GM10266 (cell line): ENCODE measurements around the gene TENM4.

Experiments
- DNase-seq: peaks from one replicate; pipeline ENCODE4 v3.0.0; 2012; ENCODE audit errors: extremely low spot score
- CTCF ChIP-seq: IDR thresholded peaks from 2 replicates; pipeline ENCODE4 v1.5.1; 2012; ENCODE audit warnings: mild to moderate bottlenecking, low read depth; ENCODE audit not compliant: control insufficient read depth, insufficient read depth; ENCODE audit errors: missing control alignments

TENM4 gene

GRCh38 chr11:78820741-78821140 is 620.1 kb downstream of the TENM4 start:
- TF ChIP-seq CTCF, result no peak
- no peak for DNase-seq

- no peak for TF ChIP-seq CTCF
- DNase-seq, result no peak
Observed at GRCh38 chr11:78818201-78818600, 622.6 kb downstream of the TENM4 start.

- TF ChIP-seq CTCF, result no peak
- no peak for DNase-seq
Observed at GRCh38 chr11:78815831-78816230, 625.0 kb downstream of the TENM4 start.

GRCh38 chr11:78812513-78813293 is 628.1 kb downstream of the TENM4 start:
- no peak for DNase-seq
- no peak for TF ChIP-seq CTCF

DNA sequence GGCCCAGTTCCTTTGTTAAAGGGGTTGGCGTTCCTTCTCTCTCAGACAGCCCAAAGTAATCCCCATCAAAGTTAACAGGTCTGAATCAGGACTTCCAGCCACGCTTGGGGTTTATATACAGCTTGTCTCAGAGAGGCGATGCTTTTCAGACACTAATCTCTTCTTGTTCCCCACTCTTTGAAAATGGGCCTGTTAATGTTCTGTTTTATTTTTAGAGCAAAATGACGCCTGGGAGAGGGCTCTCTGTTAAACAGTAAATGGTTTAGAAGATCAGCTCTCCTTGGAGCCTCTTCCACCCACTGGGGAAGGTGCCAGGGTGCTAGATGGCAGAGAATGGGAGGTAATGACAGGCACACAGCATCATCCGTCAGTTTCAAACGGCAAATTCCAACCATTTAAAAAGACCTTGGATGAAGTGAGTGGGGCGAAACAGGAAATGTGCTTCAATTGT is 630.2 kb downstream of the TENM4 start:
- DNase-seq, result no peak
- TF ChIP-seq CTCF, result no peak

DNA sequence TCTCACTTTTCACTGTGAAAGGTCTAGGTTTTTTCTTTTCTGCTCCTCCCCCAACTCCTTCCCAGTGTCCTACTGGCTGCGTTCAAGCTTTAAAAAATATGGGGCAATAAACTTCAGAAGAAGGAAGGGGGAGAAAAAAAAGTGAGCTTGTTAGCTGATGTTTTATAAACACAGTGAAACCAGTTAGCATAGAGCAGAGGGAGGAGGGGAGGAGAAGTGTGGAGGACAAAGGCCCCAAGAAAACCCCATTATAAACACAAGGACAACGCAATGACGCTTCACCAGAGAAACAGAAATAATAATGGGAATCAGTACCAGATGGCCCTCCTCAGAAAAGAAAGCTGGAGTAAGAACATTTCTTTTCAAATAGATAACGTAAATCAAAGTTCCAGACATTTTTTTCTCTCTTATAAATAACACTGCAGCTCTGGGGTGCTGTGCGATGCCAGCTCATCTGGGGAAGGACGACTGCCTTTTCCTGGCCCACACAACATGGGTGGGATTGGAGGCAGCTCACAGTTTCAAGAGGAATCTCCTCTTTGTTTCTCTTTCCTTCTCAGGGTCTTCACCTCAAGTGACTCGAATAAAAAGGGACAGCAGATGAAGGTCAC is 630.8 kb downstream of the TENM4 start:
- no peak for TF ChIP-seq CTCF

DNA sequence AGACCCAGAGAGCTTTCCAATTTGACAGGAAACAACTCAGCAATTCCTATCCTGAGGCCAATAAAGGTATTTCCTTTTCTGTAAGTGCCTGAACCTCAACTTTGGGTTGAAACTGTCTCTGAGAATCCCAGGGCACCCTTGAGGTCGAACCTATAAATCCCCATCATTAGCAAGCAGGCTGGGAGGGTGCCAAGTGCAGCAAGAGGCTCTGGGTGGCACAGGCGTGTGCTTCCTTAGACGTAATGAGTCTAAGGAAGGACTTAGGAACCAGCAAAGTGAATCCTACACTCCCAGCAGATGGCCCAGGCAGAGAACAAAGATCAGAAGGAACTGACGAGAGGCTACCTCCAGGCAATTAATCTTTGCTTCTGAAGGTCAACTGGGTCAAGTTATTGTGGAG is 631.9 kb downstream of the TENM4 start:
- no peak for TF ChIP-seq CTCF
- no peak for DNase-seq

More for the DNA sequence above, 630.8 kb downstream of the TENM4 start:
- DNase-seq, result no peak
